Measurements from ENCODE around the gene NISCH. TPM values are rescaled to one million over a fixed set of nuclear protein-coding genes. Genes with fewer than 3 reads are reported as not detected.

The NISCH gene
- total and polyA plus RNA-seq, 2 experiments from 2014 or later = 18.4 to 76.4 TPM

DNA sequence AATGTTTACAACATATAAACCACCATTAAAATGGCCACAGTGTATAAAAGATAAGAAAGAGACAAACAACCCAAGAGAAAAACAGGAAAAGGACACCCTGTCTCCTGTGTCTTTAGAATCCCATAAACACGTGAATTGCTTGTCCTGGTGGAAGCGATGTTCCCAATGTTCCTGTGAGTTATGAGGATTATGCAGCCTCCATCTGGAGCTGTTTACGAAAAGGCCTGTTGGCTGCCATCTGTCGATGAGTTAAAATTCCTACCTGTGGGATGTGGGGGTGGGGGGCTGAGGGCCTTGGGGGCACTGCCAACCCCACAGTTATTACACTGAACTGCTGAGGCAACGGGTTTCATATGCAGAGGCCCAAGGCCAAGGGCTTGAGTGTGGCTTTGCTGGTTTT lies 13.6 kb downstream of the NISCH start (continued):
- no peak for TF ChIP-seq EZH2 (IDR thresholded peaks at IDR 0.05; ENCODE audit: low read depth, unreplicated experiment)
- TF ChIP-seq ZNF331 (CRISPR knock-in tag; IDR thresholded peaks at IDR 0.05; ENCODE audit: low read depth) = no peak
- no peak for TF ChIP-seq NANOG (IDR thresholded peaks at IDR 0.05; ENCODE audit: borderline replicate concordance)
- TF ChIP-seq JUNB (IDR thresholded peaks at IDR 0.05; ENCODE audit: unreplicated experiment) = no peak

DNA sequence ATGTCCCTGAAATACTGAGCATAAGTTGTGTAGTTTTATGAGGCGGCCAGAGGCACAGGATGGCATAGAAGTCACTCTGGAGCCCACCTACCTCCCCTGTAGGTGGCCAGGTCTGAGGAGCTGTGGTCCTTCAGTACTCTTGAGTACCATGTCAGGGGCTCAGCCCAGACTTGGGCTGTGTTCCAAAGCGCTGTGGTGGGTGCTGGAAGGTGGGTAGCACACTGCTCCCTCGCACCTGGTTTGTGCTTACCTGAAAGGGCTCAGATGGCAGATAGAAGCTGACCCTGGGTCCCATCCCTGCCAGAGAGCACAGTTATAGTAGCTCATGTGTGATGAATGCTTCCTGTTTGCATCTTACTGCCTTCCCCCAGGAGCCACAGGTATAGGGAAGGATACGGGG lies 15.5 kb downstream of the NISCH start:
- no peak for ATAC-seq
- H3K4me1 Mint-ChIP-seq = no peaks in the 10 kb centered on the region; the same call in 2 of the 3 replicates

More for the DNA sequence above, 15.5 kb downstream of the NISCH start:
- H3K27ac Mint-ChIP-seq = no peak overlapping the region
- no peaks in the 10 kb centered on the region for H3K9me3 Mint-ChIP-seq
- Histone ChIP-seq H3K79me2 (replicated peaks; ENCODE audit: insufficient read depth) (peaks cover 32% of the 10 kb centered on the region), H2AFZ (no peak overlapping the region), H3K36me3 (ENCODE audit: insufficient read depth) (peaks cover 22% of the 10 kb centered on the region), H3K4me2 (no peak overlapping the region), H3K27me3 (ENCODE audit: insufficient read depth) (no peaks in the 10 kb centered on the region), H4K20me1 (replicated peaks; ENCODE audit: insufficient read depth) (peaks cover 7% of the 10 kb centered on the region), H3K9me2 (ENCODE audit: insufficient read depth) (no peaks in the 10 kb centered on the region), H3K4me1 (ENCODE audit: insufficient read depth) (no peaks in the 10 kb centered on the region), H3K4me3 (no peak overlapping the region), H3F3A (replicated peaks; ENCODE audit: low read depth) (0 out of 2 replicates have a peak, but pooled peaks cover 8% of the 10 kb centered on the region), H3K27ac (ENCODE audit: low read depth) (no peak overlapping the region; the same call in 1 of the 2 replicates)
- H3K27me3 Mint-ChIP-seq (ENCODE audit: insufficient read depth, low read depth, poor library complexity) = peaks cover 4% of the 10 kb centered on the region
- no peak overlapping the region for H3K4me3 Mint-ChIP-seq
- H3K36me3 Mint-ChIP-seq (ENCODE audit: low read depth) = peaks cover 49% of the 10 kb centered on the region
- TF ChIP-seq, protein P1, sequence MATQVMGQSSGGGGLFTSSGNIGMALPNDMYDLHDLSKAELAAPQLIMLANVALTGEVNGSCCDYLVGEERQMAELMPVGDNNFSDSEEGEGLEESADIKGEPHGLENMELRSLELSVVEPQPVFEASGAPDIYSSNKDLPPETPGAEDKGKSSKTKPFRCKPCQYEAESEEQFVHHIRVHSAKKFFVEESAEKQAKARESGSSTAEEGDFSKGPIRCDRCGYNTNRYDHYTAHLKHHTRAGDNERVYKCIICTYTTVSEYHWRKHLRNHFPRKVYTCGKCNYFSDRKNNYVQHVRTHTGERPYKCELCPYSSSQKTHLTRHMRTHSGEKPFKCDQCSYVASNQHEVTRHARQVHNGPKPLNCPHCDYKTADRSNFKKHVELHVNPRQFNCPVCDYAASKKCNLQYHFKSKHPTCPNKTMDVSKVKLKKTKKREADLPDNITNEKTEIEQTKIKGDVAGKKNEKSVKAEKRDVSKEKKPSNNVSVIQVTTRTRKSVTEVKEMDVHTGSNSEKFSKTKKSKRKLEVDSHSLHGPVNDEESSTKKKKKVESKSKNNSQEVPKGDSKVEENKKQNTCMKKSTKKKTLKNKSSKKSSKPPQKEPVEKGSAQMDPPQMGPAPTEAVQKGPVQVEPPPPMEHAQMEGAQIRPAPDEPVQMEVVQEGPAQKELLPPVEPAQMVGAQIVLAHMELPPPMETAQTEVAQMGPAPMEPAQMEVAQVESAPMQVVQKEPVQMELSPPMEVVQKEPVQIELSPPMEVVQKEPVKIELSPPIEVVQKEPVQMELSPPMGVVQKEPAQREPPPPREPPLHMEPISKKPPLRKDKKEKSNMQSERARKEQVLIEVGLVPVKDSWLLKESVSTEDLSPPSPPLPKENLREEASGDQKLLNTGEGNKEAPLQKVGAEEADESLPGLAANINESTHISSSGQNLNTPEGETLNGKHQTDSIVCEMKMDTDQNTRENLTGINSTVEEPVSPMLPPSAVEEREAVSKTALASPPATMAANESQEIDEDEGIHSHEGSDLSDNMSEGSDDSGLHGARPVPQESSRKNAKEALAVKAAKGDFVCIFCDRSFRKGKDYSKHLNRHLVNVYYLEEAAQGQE (IDR thresholded peaks at IDR 0.05; ENCODE audit: unreplicated experiment) = no peak
- TF ChIP-seq ZNF114 (CRISPR knock-in tag; IDR thresholded peaks at IDR 0.05) = no peak
- no peak for TF ChIP-seq POLR2AphosphoS5 (IDR thresholded peaks at IDR 0.05; ENCODE audit: low read depth)
- TF ChIP-seq ETS1 (IDR thresholded peaks at IDR 0.05) = no peak
- TF ChIP-seq, protein P2, sequence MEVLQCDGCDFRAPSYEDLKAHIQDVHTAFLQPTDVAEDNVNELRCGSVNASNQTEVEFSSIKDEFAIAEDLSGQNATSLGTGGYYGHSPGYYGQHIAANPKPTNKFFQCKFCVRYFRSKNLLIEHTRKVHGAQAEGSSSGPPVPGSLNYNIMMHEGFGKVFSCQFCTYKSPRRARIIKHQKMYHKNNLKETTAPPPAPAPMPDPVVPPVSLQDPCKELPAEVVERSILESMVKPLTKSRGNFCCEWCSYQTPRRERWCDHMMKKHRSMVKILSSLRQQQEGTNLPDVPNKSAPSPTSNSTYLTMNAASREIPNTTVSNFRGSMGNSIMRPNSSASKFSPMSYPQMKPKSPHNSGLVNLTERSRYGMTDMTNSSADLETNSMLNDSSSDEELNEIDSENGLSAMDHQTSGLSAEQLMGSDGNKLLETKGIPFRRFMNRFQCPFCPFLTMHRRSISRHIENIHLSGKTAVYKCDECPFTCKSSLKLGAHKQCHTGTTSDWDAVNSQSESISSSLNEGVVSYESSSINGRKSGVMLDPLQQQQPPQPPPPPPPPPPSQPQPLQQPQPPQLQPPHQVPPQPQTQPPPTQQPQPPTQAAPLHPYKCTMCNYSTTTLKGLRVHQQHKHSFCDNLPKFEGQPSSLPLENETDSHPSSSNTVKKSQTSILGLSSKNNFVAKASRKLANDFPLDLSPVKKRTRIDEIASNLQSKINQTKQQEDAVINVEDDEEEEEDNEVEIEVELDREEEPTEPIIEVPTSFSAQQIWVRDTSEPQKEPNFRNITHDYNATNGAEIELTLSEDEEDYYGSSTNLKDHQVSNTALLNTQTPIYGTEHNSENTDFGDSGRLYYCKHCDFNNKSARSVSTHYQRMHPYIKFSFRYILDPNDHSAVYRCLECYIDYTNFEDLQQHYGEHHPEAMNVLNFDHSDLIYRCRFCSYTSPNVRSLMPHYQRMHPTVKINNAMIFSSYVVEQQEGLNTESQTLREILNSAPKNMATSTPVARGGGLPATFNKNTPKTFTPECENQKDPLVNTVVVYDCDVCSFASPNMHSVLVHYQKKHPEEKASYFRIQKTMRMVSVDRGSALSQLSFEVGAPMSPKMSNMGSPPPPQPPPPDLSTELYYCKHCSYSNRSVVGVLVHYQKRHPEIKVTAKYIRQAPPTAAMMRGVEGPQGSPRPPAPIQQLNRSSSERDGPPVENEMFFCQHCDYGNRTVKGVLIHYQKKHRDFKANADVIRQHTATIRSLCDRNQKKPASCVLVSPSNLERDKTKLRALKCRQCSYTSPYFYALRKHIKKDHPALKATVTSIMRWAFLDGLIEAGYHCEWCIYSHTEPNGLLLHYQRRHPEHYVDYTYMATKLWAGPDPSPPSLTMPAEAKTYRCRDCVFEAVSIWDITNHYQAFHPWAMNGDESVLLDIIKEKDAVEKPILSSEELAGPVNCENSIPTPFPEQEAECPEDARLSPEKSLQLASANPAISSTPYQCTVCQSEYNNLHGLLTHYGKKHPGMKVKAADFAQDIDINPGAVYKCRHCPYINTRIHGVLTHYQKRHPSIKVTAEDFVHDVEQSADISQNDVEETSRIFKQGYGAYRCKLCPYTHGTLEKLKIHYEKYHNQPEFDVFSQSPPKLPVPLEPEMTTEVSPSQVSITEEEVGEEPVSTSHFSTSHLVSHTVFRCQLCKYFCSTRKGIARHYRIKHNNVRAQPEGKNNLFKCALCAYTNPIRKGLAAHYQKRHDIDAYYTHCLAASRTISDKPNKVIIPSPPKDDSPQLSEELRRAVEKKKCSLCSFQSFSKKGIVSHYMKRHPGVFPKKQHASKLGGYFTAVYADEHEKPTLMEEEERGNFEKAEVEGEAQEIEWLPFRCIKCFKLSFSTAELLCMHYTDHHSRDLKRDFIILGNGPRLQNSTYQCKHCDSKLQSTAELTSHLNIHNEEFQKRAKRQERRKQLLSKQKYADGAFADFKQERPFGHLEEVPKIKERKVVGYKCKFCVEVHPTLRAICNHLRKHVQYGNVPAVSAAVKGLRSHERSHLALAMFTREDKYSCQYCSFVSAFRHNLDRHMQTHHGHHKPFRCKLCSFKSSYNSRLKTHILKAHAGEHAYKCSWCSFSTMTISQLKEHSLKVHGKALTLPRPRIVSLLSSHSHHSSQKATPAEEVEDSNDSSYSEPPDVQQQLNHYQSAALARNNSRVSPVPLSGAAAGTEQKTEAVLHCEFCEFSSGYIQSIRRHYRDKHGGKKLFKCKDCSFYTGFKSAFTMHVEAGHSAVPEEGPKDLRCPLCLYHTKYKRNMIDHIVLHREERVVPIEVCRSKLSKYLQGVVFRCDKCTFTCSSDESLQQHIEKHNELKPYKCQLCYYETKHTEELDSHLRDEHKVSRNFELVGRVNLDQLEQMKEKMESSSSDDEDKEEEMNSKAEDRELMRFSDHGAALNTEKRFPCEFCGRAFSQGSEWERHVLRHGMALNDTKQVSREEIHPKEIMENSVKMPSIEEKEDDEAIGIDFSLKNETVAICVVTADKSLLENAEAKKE (CRISPR knock-in tag; IDR thresholded peaks at IDR 0.05) = no peak
- no peak for TF ChIP-seq EZH2 (IDR thresholded peaks at IDR 0.05; ENCODE audit: low read depth, unreplicated experiment)
- no peak for TF ChIP-seq CREB1 (CRISPR knock-in tag; IDR thresholded peaks at IDR 0.05; ENCODE audit: low read depth)
- TF ChIP-seq STAT1 (IDR thresholded peaks at IDR 0.05; ENCODE audit: unreplicated experiment) = no peak
- TF ChIP-seq NANOG (IDR thresholded peaks at IDR 0.05; ENCODE audit: borderline replicate concordance) = no peak
- TF ChIP-seq JUNB (IDR thresholded peaks at IDR 0.05; ENCODE audit: unreplicated experiment) = no peak
- TF ChIP-seq EZH2phosphoT487 (IDR thresholded peaks at IDR 0.05; ENCODE audit: unreplicated experiment) = no peak
- TF ChIP-seq ZNF331 (CRISPR knock-in tag; IDR thresholded peaks at IDR 0.05; ENCODE audit: low read depth) = no peak
- TF ChIP-seq CTCF (conservative IDR thresholded peaks at IDR 0.05; ENCODE audit: low read depth in 2 of 2) = no peak
- DNase-seq (ENCODE audit: low spot score) = no peak

Data from GM23338 (cell line).